OCI-LY7 (cell line): ENCODE measurements around the gene MARK4.

Experiments
- EZH2phosphoT487 ChIP-seq: fragments of 200-600 bp; sonication (generic); IDR thresholded peaks from 2 replicates; pipeline ENCODE4 v1.6.1; 2018; ENCODE audit warnings: low read depth, borderline replicate concordance, mild to moderate bottlenecking, mixed run types, antibody characterized with exemption, low read length, moderate library complexity, mixed read lengths
- TF ChIP-seq, protein P1 (sequence below): fragments of 200-600 bp; sonication (generic); conservative IDR thresholded peaks from 2 replicates; pipeline ENCODE4 v1.5.1; 2014; ENCODE audit warnings: mild to moderate bottlenecking, antibody characterized with exemption, low read length, moderate library complexity, mixed read lengths

DNA sequence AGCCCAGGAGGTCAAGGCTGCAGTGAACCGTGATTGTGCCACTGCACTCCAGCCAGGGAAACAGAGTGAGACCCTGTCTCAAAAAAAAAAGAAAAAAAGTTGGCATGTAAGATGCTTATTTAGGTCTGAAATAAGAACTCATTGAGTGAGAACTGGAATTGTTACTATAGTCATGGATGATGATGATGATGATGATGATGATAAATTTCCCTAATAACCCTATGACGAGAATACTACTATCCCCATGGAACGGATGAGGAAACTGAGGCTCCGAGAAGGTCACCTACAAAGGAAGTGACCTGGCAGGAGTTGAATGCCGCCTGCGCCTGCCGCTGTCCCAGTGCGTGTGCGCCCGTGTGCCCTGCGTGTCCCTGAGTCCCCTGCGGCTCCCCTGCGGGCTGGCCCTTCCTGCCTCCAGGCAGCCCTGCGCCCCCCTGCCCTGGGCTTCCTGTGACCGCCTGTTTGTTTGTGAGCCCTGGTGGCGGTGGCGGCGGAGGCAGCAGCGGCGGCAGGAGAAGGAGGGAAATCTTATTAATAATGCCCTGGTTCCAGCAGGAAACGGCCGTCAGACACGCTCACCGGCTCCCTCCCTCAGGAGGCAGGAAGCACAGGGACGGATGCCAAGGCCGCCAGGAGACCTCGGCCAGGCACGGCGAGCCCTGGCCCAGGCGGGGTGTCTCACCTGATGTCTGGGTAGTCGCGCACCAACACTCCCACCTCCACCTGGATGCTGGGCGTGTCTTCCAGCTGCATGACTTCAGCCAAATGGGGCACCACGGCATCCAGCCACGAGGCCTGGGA is 35.5 kb upstream of the MARK4 start:
- TF ChIP-seq, protein P1, sequence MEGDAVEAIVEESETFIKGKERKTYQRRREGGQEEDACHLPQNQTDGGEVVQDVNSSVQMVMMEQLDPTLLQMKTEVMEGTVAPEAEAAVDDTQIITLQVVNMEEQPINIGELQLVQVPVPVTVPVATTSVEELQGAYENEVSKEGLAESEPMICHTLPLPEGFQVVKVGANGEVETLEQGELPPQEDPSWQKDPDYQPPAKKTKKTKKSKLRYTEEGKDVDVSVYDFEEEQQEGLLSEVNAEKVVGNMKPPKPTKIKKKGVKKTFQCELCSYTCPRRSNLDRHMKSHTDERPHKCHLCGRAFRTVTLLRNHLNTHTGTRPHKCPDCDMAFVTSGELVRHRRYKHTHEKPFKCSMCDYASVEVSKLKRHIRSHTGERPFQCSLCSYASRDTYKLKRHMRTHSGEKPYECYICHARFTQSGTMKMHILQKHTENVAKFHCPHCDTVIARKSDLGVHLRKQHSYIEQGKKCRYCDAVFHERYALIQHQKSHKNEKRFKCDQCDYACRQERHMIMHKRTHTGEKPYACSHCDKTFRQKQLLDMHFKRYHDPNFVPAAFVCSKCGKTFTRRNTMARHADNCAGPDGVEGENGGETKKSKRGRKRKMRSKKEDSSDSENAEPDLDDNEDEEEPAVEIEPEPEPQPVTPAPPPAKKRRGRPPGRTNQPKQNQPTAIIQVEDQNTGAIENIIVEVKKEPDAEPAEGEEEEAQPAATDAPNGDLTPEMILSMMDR, result no peak
- no peak for TF ChIP-seq EZH2phosphoT487
